CD4-positive, alpha-beta T cell treated with Interleukin-6 at 100 ng/mL for 8 hours (primary cell): ENCODE data around the gene SESTD1.
"Not testable (repeated sequence)": the region's sequence is repeated elsewhere in the genome, so short reads cannot be mapped to it uniquely, and the experiment has no call there.

Source experiments
- DNase-seq: peaks from one replicate; pipeline ENCODE4 v3.0.0-alpha.2; 2020; ENCODE audit warnings: mixed read lengths, low spot score

The SESTD1 gene

DNA sequence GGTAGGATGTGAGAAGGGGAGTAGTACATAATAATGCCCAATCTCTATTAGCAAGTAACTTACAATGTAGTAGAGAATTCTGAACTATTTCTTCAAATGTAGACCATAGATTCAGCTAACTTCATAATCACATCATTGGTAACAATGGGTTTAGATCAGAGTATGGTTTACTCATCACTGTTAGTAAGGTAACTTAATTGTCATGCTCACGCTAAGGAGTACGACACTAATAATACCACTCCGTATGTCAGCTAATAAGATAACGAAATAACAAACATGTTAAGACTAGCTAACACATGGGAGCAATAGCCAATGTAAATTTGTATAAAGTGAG, 158.3 kb downstream of the SESTD1 start:
- no peak for DNase-seq

DNA sequence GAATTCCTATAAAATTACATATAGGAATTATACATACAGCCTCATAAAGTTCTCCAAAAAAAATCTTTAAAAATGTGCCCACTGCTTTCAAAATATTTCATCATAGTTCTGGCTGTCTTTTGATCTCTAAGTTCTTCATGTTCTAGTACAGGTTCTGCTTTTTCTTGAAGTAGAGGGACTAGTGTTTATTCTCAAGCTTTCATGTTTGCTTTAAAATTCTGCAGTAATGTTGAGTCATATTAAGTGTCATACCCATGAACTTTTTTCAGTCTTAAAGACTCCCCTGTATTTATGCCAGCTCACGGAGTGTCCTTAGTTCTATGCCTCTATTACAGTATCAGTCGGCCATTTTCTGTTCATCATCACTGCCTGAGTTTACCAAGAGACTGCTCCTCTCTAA, 159.9 kb downstream of the SESTD1 start:
- DNase-seq: no peak

DNA sequence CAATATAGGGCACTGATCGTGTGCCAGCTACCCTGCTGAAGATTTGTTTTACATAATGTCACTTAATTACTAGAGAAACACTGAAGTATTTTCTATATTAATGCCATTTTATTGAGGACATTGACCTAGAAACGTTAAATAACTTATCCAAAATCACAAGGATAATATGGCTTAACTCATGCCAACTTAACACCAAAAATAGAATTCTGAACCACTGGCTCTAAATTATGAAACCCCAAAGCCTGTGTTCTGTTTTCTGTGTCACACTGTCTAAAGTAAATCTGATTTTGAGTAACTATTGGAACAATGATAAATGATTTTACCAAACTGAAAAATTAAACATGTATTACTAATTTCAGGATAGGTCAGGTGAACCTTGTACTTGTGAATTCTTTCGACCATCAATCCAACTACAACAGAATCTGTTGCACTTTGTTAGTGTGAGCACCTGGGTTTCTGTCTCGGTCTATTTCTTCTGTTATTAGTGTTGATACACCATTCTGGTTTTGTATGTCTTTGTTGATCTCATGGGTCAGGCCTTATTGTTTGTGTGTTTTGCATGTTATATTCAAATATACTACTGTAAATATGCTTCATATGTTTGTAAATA, 166.4 kb downstream of the SESTD1 start:
- DNase-seq: no peak

DNA sequence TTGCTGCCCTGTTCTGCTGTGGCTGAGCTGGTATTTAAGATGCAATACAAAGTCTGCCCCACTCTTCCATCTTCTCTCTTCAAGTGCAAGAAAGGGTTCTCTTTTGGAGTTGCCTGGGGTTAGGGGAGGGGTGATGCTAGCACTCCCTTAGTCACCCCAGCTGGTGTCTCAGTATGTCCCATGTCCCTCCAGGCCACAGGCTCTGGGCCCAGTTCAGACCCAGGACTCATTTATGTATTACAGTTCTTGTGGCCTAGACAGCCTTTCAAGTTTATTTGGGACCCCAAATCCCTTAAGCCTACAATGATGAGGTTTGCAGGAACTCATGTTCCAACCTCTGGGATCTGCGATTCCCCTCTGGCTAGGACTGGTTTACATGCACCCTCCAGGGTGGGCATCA, 167.5 kb downstream of the SESTD1 start:
- DNase-seq: no peak

DNA sequence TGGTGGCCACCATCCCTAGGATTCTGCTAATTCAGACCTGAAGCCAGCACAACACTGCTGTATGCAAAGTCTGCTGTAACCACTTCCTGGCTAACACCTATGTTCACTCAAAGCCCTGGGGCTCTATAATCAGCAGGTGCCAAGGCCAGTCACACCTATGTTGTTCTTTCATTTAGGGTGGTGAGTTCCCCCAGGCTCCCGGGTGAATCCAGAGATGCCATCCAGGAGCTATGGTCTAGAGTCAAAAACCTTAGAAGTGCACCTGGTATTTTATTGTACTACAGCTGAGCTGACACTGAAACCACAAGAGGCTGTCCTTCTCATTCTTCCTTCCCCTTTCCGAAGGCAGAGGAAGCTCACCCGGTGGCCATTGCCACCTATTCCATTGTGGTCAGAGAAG, 168.5 kb downstream of the SESTD1 start:
- peak; percentile 21 for DNase-seq

DNA sequence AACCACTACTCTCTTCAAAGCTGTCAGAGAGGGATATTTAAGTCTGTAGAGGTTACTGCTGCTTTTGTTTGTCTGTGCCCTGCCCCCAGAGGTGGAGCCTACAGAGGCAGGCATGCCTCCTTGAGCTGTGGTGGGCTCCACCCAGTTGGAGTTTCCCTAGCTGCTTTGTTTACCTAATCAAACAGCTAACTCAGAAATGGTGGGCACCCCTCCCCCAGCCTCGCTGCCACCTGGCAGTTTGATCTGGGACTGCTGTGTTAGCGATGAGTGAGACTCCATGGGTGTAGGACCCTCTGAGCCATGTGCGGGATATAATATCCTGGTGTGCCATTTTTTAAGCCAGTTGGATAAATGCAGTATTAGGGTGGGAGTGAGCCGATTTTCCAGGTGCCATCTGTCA, 171.7 kb downstream of the SESTD1 start:
- DNase-seq: not testable (repeated sequence)

DNA sequence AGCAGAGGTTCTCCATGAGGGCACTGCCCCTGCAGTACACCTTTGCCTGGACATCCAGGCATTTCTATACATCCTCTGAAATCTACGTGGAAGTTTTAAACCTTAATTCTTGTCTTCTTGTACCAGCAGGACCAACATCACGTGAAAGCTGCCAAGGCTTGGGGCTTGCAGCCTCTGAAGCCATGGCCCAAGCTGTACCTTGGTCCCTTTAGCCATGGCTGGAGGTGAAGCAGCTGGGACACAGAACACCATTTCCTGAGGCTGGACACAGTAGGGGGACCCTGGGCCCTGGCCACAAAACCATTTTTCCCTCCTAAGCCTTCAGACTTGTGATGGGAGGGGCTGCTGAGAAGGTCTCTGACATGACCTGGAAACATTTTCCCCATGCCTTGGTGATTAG, 181.9 kb downstream of the SESTD1 start:
- no peak for DNase-seq

DNA sequence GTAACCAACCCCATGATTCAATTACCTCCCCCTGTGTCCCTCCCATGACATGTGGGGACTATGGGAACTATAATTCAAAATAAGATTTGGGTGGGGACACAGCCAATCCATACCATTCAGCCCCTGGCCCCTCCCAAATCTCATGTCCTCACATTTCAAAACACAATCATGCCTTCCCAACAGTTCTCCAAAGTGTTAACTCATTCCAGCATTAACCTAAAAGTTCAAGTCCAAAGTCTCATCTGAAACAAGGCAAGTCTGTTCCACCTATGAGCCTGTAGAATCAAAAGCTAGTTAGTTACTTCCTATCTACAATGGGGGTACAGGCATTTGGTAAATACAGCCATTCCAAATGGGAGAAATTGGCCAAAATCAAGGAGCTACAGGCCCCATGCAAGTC, 182.7 kb downstream of the SESTD1 start:
- DNase-seq: no peak

DNA sequence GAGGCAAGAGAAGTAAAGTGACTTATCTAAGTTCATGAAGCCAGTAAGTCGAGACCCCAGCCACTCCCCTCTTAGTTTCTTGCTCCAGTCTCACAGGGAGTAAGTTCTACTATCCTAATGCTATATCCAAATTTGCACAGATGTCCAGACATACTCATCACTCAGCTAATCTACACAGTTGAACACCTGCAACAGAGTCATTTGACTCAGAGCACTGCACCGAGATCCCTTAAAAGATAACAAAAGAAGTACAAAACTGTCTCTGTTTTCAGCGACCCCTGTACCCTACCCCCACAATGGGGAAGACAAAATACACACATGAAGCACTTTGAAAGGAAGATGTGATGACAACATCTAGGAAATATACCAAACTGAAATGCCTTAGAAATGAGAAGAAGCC, 192.1 kb downstream of the SESTD1 start:
- DNase-seq: no peak

DNA sequence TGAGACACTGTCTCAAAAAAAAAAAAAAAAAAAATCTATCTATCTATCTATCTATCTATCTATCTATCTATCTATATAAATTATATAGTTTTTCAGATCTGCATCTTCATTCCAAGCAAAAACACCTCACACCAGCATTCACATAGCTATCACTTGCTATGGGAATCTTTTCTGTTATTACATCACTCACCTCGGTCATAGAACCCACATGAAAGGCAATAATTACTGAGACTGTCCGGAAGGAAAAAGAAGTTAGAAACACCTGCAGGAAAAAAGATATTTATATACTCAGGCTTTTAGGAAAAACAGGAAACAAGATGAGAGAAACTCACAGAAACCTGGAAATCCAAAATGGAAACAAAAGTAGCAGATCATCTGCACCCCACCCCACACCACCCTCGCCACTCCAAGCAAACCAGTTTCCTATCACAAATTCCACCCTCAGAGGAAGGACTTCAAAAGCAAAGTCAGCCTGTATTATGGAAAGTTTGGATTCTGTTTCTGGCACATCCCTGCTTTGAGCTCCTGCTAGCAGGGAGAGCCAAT, 192.7 kb downstream of the SESTD1 start:
- DNase-seq: no peak

DNA sequence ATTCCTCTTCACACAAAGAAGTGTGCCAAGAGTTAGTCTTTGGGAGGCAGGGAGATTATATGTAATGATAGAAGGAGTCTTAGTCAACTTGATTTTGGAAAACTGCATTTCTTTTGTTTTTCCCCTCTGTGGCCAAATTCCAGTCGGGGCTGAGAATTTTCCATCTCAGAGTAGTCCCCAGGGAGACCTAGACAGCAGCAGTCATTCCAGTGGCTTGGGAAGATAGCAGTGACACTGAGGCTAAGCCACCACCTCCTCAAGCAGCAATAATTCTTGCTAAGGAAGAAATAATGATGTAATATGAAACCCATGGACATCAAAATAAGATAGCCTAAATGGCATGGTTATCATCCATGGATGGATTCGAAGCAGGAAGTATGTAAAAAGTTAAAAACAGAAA, 193.7 kb downstream of the SESTD1 start:
- DNase-seq: no peak

DNA sequence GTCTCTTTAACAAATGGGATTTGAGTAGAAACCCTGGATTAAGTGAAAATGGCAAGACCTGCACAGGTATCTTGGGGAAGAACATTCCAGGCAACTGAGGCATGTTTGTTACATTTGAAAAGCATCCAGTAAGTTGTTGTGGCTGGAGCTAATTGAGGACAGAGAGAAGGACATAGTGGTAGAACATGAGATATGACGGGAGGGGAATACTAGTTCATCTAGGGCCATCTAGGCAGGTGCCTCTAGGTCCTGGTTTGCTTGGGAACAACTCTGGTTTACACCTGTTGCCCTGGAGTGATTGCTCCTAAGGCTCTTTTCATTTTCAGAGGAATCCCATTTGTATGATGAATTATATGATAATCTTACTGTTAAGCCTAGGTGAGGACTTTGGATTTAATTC, 194.9 kb downstream of the SESTD1 start:
- DNase-seq: no peak

DNA sequence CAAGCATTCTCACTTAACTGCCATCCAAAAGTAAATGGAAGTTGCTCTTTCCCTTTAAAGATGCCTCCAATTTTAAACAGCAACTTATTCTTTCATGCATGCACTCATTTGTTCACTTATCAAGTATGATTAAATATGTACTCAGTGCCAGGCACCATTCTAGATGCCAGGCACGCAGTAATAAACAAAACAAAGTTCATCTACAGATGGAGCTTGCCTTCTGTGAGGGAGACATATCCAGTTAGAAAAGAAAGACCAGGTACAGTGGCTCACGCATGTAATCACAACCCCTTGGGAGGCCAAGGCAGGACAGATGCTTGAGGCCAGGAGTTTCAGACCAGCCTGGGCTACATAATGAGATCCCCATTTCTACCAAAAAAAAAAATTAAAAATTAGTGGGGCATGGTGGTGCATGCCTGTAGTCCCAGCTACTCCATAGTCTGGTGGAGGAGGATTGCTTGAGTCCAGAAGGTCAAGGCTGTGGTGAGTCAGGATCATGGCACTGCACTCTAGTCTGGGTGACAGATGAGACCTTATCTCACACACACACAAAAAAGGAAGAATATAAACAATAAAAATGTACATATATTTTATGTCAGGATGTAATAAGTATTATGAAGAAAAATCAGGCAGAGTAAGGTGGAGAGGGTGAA, 195.5 kb downstream of the SESTD1 start:
- DNase-seq: no peak

DNA sequence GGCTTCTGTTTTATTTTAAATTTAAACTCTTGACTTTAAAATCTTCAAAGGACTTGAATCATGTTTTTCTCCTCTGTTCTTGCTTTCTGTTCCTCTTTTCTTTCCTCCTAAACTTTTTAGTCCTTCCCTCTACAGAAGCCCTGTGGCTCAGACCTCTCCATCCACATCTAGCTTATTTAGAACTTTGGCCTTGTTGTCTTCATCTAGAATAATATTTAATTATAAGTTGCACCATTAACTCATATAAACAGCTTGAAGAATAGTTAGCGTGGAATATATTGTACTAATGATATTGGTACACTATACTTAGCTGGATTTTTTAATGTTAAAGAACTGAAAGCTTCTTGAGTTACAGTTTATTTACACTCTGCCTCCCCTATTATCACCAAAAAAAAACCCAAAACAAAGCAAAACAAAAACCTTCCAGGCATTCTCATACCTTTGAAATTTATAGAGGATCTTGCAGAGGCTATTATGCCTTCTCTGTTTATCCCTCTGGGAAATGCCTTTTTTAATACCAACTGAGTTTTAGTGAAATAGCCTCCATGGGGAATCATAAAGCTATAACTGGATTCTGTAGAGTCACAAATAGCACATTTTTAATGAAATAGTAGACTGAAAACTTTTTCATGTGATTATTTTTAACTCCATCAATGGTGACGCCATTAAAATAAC, 205.5 kb downstream of the SESTD1 start:
- DNase-seq: no peak

DNA sequence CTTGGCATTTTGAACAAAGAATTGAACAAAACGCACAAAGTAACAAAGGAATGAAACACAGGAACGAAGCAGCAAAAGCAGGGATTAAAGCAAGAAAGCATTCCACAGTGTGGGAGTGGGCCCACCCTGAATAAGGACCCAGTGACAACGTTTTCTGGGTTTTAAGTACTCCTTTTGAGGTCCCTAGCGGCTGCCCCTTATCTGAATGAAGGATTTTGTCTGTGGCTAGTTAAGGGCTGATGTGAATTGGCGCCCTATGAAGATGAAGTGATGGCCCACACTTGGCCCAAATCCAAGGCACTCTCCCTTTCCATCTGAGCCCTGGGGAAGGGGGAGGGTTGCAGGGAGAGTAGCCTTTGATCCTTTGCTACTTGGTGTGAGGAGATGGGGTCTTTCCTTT, 206.9 kb downstream of the SESTD1 start:
- DNase-seq: no peak

DNA sequence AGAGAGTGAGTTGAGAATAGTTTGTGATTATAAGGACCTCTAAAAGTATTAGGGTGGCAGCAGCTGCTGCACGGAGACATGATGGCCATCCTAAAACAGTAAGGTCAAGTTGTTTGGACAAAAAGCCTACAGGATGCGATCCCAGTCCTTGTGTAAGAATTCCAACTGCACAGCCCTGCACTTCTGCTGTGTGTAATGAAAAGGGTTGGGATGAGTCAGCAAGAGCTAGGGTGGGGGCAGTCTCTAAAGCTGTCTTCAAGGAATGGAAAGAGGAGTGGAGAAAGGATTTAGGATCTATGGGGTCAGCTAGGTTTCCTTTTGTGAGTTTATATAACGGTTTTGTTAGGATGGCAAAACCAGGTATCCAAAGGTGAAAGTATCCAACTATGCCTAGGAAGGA, 211.1 kb downstream of the SESTD1 start:
- DNase-seq: not testable (repeated sequence)
